Suppressor macrophage treated with lipopolysaccharide for 4 hours (primary cell): ENCODE data around the gene PPP1R14C.

ENCODE experiments used
- DNase-seq: peaks from one replicate; pipeline ENCODE4 v3.0.0-alpha.2; 2020

PPP1R14C gene

GRCh38 chr6:150253489-150253888 is 110.6 kb downstream of the PPP1R14C start:
- no peak for DNase-seq

GRCh38 chr6:150254770-150255169 is 111.9 kb downstream of the PPP1R14C start:
- DNase-seq, result no peak

- DNase-seq, result no peak
These were observed 113.0 kb downstream of the PPP1R14C start for GRCh38 chr6:150255840-150256239.

GRCh38 chr6:150256618-150257272 is 113.9 kb downstream of the PPP1R14C start:
- no peak for DNase-seq

GRCh38 chr6:150258381-150258780 is 115.5 kb downstream of the PPP1R14C start:
- DNase-seq, result no peak

- no peak for DNase-seq
These were observed 118.1 kb downstream of the PPP1R14C start for GRCh38 chr6:150260931-150261330.

GRCh38 chr6:150261997-150262697 is 119.3 kb downstream of the PPP1R14C start:
- DNase-seq, result no peak

GRCh38 chr6:150263765-150264404 is 121.0 kb downstream of the PPP1R14C start:
- no peak for DNase-seq

- no peak for DNase-seq
These were observed 123.5 kb downstream of the PPP1R14C start for GRCh38 chr6:150266309-150266708.

- DNase-seq, result no peak
These were observed 124.3 kb downstream of the PPP1R14C start for GRCh38 chr6:150266963-150267685.

GRCh38 chr6:150267686-150268561 is 125.1 kb downstream of the PPP1R14C start:
- no peak for DNase-seq

GRCh38 chr6:150269130-150269856 is 126.4 kb downstream of the PPP1R14C start:
- DNase-seq, result no peak

- DNase-seq, result no peak
These were observed 127.0 kb downstream of the PPP1R14C start for GRCh38 chr6:150269857-150270223.

GRCh38 chr6:150270330-150271052 is 127.6 kb downstream of the PPP1R14C start:
- DNase-seq, result no peak

- no peak for DNase-seq
These were observed 128.3 kb downstream of the PPP1R14C start for GRCh38 chr6:150271172-150271500.

- peak; percentile 49 for DNase-seq
These were observed 128.8 kb downstream of the PPP1R14C start for GRCh38 chr6:150271501-150272263.

- DNase-seq, result no peak
These were observed 129.6 kb downstream of the PPP1R14C start for GRCh38 chr6:150272264-150272975.

GRCh38 chr6:150272976-150273315 is 130.1 kb downstream of the PPP1R14C start:
- no peak for DNase-seq

- DNase-seq, result no peak
These were observed 130.8 kb downstream of the PPP1R14C start for GRCh38 chr6:150273457-150274309.
